IPS-18c (cell line): Measurements from ENCODE around the gene RYR1.
"Not testable (repeated sequence)": the region's sequence is repeated elsewhere in the genome, so short reads cannot be mapped to it uniquely, and the experiment has no call there.

Experiments
- H3K4me3 ChIP-seq: 2 replicates; pipeline ENCODE4 v1.7.0; 2013; ENCODE audit warnings: low read depth, mild to moderate bottlenecking, low read length, moderate library complexity; ENCODE audit not compliant: insufficient read depth
- H3K9me3 ChIP-seq: one replicate; pipeline ENCODE4 v1.6.1; 2013; ENCODE audit warnings: mild to moderate bottlenecking, low read length, moderate library complexity; ENCODE audit not compliant: control insufficient read depth, insufficient read depth

Gene RYR1

GRCh38 chr19:38394488-38394887 is 39.0 kb upstream of the RYR1 start:
- Histone ChIP-seq H3K4me3 (peak overlapping the region; percentile 40; the same call in 1 of the 2 replicates), H3K9me3 (no peaks in the 10 kb centered on the region)

- Histone ChIP-seq H3K9me3 (no peaks in the 10 kb centered on the region), H3K4me3 (peak overlapping the region; percentile 40; the same call in 1 of the 2 replicates)
These were observed 37.9 kb upstream of the RYR1 start for GRCh38 chr19:38395381-38396114.

GRCh38 chr19:38399081-38399480 is 34.4 kb upstream of the RYR1 start:
- Histone ChIP-seq H3K4me3 (no peak overlapping the region), H3K9me3 (no peaks in the 10 kb centered on the region)

GRCh38 chr19:38399537-38399936 is 34.0 kb upstream of the RYR1 start:
- H3K9me3 ChIP-seq, result no peaks in the 10 kb centered on the region
- no peak overlapping the region for H3K4me3 ChIP-seq

- H3K9me3 ChIP-seq, result no peaks in the 10 kb centered on the region
- no peak overlapping the region for H3K4me3 ChIP-seq
These were observed 33.1 kb upstream of the RYR1 start for GRCh38 chr19:38400361-38400760.

DNA sequence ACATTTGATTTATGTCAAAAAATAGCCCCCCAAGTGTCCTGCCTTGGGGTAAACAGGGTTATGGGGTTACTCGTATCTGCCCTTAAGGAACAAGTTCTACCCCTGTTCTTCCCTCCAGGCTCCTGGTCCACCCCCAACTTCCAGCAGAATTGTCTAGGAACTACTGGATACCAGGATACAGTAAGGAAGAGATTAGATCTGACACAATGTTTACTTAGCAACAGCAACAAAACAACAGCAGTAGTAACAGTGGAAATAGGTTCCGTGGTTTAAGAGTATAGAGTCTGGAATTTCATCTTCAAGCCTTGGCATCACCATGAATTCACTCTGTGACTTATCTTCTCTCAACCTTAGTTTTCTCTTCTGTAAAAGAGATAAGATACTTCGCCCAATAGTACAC is 32.3 kb upstream of the RYR1 start:
- no peaks in the 10 kb centered on the region for H3K9me3 ChIP-seq

GRCh38 chr19:38402623-38402966 is 30.9 kb upstream of the RYR1 start:
- Histone ChIP-seq H3K9me3 (no peaks in the 10 kb centered on the region), H3K4me3 (peak overlapping the region; percentile 11; the same call in 1 of the 2 replicates)

More for the DNA sequence above, 32.3 kb upstream of the RYR1 start:
- no peak overlapping the region for H3K4me3 ChIP-seq

GRCh38 chr19:38402967-38403674 is 30.4 kb upstream of the RYR1 start, which contains the start of gene FAM98C:
Gene FAM98C (plus strand): TSS chr19:38403093. CDS start chr19:38403154, 61 bp downstream.
- Histone ChIP-seq H3K9me3 (no peaks in the 10 kb centered on the region), H3K4me3 (peak within 1 kb of the TSS; percentile 81)

DNA sequence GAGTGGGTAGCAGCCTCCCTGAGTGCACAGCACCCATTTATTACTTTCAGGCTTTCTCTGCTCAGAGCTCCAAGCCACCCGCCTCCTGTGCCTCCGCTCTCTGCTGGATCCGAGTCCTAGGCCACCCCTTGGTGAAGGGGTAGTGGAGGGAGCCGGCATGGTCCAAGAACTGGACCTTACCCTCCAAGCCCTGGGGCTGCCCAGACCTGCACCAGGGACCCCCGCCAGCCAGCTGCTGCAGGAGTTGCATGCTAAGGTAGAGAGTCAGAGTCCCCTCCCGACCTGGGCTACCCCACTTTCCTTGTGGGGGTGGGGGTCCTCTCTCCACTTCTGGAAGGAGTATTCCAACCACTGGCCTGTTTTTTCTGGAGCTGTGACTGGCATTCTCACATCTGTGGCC is 28.6 kb upstream of the RYR1 start:
- no peak overlapping the region for H3K4me3 ChIP-seq

GRCh38 chr19:38405276-38405675 is 28.2 kb upstream of the RYR1 start:
- H3K9me3 ChIP-seq, result no peaks in the 10 kb centered on the region

More for the DNA sequence above, 28.6 kb upstream of the RYR1 start:
- H3K9me3 ChIP-seq, result no peaks in the 10 kb centered on the region

GRCh38 chr19:38409631-38410133 is 23.8 kb upstream of the RYR1 start:
- no peak overlapping the region for H3K4me3 ChIP-seq
- no peaks in the 10 kb centered on the region for H3K9me3 ChIP-seq

More at GRCh38 chr19:38405276-38405675, 28.2 kb upstream of the RYR1 start:
- H3K4me3 ChIP-seq, result no peak overlapping the region

GRCh38 chr19:38410407-38410806 is 23.1 kb upstream of the RYR1 start:
- H3K9me3 ChIP-seq, H3K4me3 ChIP-seq: not testable (repeated sequence)

DNA sequence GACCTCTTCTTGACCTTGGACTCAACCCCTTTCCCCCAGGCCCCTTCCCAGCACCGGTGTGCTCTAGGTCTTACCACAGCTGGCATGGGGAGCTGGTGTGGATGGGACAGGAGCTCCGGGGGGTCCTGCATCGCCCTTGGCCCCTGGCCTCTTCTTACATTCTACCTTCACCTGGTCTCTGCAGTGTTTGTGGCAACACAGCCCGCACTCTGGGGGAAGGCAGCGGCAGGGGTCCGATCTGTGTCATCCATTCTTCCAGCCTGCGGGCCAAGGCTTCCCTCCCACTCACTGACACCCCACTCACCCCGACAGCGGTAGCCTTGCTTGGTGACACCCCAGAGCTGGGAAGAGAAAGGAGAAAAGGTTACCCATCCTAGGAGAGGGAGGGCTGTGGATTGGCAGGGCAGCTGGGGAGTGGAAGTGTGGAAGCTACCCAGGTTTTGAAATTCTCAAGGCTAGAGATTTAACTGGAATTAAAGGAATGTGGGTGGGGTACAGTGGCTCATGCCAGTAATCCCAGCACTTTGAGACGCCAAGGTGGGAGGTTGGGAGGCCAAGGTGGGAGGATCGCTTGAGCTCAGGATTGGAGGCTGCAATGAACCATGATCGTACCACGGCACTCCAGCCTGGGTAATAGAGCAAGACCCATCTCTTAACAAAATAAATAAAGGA is 22.3 kb upstream of the RYR1 start:
- H3K4me3 ChIP-seq, result no peak overlapping the region
- H3K9me3 ChIP-seq, result no peaks in the 10 kb centered on the region

GRCh38 chr19:38411898-38412297 is 21.6 kb upstream of the RYR1 start:
- H3K4me3 ChIP-seq, H3K9me3 ChIP-seq: not testable (repeated sequence)

- no peaks in the 10 kb centered on the region for H3K9me3 ChIP-seq
These were observed 21.0 kb upstream of the RYR1 start for GRCh38 chr19:38412491-38412890.

DNA sequence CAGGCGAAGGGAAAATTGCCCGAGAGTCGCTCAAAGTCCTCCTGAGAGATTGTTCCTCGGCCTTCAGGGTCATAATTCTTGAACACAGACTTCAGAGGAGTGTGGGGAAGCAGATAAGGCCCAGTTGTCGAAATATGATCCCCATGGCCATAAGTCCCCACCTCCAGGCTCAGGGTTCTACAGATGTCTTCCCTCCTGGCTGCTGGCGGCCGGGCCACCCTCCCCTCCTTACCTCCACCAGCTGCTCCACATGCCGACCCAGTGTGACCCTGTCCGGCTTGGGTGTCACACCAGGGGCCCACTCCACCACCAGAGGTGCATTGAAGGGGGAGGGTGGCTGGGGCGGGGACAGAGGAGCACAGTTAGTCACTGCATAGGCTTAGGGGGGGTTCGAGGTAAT is 20.5 kb upstream of the RYR1 start:
- Histone ChIP-seq H3K9me3 (no peaks in the 10 kb centered on the region), H3K4me3 (no peak overlapping the region)

More at GRCh38 chr19:38412491-38412890, 21.0 kb upstream of the RYR1 start:
- H3K4me3 ChIP-seq, result no peak overlapping the region

DNA sequence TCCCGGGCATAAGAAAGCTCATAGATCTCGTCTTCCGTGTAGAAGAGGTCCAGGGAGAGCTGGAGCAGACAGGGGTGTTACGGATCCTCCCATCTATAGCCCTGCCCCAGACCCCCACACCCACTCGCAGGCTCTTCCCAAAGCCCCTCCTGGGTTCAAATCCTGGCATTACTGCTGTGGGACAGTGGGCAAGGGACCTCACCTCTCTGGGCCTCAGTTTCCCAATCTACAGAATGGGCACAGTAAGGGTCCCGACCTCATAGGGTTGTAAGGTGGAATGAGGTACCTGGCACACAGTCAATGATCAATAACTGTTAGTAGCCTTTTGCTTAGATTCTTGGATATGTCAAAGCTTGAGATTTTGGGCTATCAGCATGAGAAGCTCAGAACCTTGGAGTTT is 20.1 kb upstream of the RYR1 start:
- H3K9me3 ChIP-seq, result no peaks in the 10 kb centered on the region
- H3K4me3 ChIP-seq, result no peak overlapping the region

DNA sequence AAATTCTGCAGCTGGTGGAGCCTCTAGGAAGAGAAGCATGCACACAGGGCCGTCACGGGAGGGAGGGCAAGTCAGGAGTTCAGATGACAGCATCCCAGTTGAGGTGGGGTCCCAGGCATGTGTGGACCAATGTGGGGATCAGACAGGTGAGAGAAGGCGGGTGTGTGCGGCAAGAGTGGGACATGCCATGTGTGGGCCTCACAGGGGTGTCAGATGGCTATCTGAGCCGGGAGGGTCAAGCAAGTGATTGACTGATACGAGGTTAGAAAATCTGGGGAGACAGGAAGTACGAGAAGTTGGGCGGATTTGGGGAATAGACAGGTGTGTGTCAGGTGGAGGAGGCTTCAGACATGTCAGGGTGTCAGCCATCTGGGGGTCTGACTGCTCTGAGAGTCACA is 16.3 kb upstream of the RYR1 start:
- Histone ChIP-seq H3K4me3 (0 out of 2 replicates have a peak overlapping the region, but pooled peaks have one; percentile 60), H3K9me3 (no peaks in the 10 kb centered on the region)
